ENCODE results near the gene DNAJC25.

DNAJC25 gene

GRCh38 chr9:111674319-111674718 lies 43.2 kb downstream of the DNAJC25 start:
- DNase-seq = no peak

GRCh38 chr9:111676116-111676515 lies 45.0 kb downstream of the DNAJC25 start:
- no peak for DNase-seq

GRCh38 chr9:111678293-111678692 lies 47.2 kb downstream of the DNAJC25 start:
- DNase-seq = no peak

- DNase-seq = no peak
These were observed 48.1 kb downstream of the DNAJC25 start for GRCh38 chr9:111679199-111679598.

- DNase-seq = no peak
These were observed 52.3 kb downstream of the DNAJC25 start for GRCh38 chr9:111683392-111683791.

GRCh38 chr9:111691672-111692329 lies 60.7 kb downstream of the DNAJC25 start:
- DNase-seq = no peak

GRCh38 chr9:111696796-111697195 lies 65.7 kb downstream of the DNAJC25 start:
- DNase-seq = no peak

GRCh38 chr9:111700776-111701175 lies 69.6 kb downstream of the DNAJC25 start:
- no peak for DNase-seq

Measured in NCI-H2081 treated with DMSO at 0.1 percent for 48 hours (cell line).